Stimulated activated CD4-positive, alpha-beta T cell treated with anti-CD3 and anti-CD28 coated beads, Interleukin-1b, Interleukin-23, amount 100 ng/mL, for 24 hours (primary cell): ENCODE results near the gene RANBP17.

ENCODE experiments used
- DNase-seq, 4 experiments: peaks; one replicate each; pipeline ENCODE4 v3.0.0-alpha.2; 2020; ENCODE audit warnings: low read depth in 4 of 4, low spot score in 1 of 4

RANBP17 gene

DNA sequence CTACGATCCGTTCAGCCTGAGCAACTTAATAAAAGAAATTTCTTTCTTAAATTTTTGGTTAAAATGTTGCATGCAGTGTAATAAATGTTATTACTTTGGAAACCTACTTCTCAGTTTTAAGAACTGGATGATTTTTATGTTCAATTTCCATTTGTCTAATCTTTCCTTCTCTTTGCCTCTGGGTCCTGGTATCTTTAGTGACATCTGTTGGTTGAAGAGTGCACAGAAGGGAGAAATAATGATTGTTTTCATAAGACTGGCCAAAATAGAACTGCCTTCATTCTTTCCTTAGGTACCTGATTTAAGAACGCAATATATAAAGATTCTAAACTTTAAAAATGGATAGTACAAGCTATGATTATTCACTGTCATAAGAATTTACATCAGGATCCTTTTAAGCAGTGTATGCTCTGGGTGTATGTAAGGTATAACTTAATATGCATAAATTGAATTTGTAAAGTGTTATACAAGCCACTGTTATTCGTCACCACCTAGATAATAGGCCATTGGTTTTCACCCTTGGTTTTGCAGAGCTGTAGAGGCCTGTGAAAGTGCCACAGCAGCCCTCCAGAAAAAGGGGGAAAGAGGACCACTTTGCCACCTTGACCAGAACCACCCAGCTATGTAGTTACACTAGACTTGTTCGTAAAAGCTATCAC lies 364.4 kb downstream of the RANBP17 start:
- no peak for DNase-seq

DNA sequence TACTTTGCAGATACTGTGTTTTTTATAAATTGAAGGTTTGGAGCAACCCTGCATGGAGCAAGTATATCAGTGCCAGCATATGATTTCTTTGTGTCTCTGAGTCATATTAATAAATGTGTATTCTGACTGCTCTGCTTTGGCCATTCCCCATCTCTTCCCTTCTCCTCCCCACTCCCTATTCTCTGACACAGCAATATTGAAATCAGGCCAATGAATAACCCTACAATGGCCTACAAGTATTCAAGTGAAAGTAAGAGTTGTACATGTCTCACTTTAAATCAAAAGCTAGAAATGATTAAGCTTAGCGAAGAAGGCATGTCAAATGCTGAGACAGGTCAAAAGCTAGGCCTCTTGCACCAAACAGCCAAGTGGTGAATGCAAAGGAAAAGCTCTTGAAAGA lies 365.0 kb downstream of the RANBP17 start:
- DNase-seq = no peak

DNA sequence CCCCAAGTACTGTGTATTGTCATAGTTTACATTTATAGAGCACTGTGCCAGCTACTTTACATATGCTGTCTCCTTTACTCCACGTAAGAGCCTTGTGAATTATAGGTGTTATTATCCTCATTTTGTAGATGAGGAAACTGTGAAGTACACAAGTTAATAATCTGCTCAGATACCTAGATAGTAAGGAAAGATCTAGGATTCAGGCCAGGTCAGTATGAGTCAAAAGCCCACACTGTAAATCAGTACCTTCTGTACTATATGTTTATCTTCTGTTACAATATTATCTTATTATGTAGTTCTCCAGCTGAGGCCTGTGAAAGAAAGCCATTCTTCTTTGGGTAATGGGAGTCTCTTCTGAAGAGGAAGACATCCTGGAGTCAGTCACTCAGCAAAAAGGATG lies 374.8 kb downstream of the RANBP17 start:
- DNase-seq = no peak

DNA sequence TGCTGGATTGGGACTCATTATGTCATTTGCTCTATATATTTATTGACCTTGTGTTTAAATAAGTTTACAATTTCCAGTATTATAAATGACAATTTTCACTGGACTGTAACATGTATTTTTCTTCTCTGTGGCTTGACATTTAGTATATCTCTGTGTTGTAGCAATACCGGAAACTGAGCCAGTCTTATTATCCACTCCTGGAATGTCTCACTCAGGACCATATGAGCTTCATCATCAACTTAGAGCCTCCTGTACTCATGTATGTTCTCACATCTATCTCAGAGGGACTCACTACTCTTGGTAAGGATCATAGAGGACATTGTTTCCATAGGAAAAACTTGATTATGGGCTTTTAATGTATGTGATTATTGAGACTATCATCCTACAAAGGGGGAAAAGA lies 380.7 kb downstream of the RANBP17 start:
- no peak for DNase-seq

DNA sequence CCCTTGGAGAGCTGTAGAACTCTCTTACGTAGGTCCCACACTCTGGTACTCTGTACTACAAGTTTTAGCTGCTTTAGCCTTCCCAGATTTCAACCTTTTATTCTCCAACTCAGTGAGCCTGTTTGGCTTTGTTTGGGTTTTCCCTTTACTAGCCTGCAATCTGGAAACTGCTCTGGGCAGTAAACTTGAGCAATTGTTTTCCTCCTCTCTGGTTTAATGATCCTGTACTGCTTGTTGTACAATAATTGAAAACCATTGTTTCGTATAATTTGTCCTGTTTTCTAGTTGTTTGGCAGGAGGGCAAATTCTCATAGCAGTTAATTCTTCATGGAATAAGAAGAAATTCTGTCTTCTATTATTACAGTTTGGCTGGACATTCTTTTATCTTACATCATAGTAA lies 384.4 kb downstream of the RANBP17 start:
- DNase-seq = no peak

DNA sequence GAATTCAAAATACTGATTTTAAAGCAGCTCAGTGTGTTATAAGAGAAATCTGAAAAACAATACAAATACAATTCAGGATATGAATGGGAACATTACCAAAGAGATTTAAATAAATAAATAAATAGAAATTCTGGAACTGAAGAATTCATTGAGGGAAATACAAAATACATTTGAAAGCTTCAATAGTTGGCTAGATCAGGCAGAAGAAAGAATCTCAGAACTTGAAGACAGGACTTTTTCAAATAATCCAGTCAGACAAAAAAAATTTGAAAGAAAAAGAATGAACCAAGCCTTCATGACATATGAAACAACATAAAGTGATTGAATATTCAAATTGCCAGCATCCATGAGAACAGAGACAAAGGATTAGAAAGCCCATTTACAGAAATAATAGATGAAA lies 387.6 kb downstream of the RANBP17 start:
- DNase-seq = no peak

DNA sequence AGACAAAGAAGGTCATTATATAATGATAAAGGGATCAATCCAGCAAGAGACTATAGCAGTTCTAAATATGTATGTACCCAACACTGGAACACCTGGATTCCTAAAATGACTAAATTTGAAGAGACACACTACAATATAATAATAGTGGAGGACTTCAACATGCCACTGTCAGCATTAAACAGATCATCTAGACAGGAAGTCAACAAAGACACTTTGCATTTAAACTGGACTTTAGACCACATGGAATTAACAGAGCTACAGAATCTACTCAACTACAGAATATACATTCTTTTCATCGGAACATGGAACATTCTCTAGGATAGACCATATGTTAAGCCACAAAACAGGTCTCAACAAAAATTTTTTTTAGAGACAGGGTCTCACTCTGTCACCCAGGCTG lies 388.9 kb downstream of the RANBP17 start:
- no peak for DNase-seq

DNA sequence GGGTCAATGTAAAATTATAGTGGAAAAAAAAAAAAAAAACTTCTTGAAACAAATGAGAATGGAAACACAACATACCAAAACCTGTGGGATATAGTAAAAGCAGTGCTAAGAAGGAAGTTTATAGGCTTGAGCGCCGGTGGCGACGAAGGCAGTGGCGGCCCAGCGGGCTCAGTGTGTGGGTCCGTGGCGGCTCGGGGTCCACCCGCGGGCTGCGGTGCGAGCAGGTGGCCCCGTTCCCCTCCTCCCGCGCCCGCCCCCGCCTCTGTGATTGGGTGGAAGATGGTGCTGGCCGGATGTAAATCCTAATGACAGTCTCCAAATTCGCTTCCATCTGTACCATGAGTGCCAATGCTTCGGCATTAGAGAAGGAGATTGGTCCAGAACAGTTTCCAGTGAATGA lies 389.7 kb downstream of the RANBP17 start:
- no peak for DNase-seq

DNA sequence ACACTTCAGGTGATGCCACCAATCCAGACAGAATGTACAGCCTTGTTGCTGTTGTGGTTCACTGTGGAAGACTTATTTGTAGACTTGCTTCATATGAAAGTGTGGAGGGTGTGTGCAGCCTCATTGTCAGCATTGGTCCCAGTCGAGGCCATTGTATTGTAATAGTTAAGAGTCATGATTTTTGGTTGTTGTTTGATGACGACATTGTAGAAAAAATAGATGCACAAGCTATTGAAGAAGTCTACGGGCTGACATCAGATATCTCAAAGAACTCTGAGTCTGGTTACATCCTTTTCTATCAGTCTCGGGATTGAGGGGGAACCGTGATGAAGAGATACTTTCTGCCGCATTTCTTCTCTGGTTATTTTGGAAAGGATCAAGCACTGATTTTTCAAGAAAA lies 390.9 kb downstream of the RANBP17 start:
- DNase-seq = no peak

DNA sequence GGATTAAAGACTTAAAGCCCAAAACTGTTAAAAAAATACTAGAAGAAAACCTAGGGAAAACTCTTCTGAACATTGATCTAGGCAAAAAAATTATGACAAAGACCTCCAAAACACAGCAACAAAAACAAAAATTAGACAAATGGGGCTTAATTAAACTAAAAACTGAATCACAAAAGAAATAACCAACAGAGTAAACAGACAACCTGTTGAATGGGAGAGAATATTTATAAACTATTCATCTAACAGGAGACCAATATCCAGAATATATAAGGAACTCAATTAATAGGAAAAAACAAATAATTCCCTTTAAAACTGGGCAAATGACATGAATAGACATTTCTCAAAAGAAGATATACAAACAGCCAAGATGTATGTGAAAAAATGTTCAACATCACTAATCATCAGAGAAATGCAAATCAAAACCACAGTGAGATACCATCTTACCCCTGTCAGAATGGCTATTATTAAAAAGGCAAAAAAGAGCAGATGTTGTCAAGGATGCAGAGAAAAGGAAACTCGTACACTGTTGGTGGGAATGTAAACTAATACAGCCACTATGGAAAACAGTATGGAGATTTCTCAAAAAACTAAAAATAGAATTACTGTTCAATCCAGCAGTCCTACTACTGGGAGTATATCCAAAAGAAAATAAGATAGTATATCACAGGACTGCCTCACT lies 397.1 kb downstream of the RANBP17 start:
- no peak for DNase-seq

DNA sequence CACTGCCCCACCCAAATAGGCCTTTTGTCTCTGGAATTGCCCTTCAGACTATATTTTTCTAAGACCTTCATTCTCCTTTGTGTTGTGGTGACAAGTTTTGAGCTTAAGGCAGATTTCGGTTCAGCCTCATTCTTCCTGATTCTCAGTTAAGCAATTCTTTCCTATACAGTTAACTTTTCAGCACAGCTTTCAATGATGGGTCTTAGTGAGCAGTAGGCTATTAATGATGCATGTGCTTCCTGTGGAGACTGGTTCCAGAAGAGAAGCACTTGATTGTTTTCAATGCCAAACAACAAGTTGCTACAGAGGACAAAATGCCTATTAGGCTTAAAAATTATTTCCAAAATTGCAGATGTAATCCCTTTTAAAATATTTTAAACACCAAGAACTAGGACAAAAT lies 399.5 kb downstream of the RANBP17 start:
- DNase-seq = no peak

DNA sequence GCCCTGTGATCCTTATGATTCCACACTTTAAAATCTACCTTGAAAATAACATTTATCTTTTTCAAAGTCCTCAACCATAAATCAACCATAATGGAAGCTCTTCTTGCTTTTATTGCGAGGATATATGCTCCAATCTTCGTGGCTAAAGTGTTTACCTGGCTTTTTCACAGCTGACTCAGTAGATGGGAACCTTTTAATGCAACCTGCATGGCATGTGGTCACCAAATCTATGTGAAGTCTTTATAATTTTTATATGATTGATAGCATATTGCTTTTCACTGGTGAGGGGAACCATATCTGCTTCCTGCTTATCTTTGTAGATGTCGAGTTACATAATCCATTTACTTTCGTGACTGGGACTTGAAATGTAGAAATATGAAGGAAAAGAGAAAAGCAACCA lies 400.1 kb downstream of the RANBP17 start:
- DNase-seq = no peak

DNA sequence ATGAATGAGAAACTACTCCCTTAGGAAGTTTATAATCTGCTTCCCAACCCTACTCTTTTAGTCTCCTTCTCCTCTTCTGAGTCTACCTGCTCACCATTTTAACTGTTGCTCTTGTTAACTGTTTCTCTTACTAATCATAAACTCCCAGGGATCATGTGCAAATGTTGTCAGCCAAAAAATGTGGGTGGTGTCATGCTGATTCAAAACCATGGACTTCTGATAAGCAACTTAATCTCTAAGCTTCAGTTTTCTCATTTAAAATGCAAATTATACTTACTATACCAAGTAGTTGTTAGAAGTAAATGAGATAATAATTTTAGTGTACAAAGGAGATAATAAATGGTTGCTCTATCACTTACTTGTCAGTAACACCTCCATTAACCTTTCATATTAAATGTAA lies 401.4 kb downstream of the RANBP17 start:
- no peak for DNase-seq

DNA sequence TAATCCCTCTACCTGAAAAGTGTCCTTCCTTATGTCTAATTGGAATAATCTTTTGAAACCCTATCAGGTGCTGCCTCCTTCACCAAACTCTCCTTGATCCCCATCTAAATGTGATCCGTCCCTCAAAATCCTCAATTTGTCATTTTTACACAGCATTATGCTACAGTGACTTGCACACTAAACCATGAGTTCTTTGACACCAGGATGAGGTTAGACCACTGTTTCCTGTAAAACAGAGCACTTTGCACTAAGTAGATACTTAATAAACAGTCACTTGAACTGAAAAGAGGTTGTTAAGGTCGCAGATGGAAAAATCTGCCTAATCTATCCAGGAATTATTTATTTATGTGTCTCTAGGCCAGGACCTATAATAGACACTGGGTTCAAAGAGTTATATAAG lies 403.0 kb downstream of the RANBP17 start:
- DNase-seq = no peak

DNA sequence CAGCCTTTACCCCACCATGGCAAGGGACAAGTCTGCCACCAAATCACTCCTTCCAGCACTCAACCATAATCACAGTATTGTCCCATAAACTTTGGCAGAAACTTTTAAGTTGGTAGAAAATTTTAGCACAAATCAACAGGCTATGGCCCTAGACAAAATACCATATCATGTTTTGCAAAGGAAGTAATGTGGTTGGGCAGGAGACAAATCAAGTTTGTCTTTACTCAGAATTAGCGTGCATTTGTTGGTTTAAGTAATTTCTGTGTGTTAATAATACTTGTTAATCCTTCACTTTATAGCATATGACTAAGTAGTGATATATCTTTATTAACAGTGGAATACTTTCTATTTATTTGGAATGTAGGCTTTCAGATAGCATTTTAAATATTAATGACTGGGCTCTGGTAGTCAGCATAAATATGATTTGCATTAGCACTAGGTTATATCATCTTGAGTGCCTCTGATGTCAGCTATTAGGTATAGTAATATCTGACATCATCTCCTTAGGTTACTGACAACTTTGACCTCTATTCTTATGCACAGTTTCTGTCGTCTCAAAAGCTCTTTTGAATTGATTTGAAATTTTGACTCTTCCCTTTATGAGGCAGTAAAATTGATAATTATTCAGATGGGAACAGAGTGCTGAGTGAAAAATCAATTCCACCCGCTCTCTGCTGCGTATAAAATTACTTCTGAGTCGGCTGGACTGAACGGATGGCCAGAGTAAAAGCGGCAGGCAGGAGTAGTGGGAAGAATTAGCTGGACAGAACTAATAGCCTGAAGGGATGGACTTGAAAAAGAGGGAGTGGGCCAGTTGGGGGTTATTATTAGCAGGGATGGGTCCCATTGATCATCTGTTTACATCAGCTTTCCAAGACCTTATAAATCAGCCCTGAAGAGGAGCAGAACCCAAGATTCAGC lies 407.1 kb downstream of the RANBP17 start:
- DNase-seq = no peak

DNA sequence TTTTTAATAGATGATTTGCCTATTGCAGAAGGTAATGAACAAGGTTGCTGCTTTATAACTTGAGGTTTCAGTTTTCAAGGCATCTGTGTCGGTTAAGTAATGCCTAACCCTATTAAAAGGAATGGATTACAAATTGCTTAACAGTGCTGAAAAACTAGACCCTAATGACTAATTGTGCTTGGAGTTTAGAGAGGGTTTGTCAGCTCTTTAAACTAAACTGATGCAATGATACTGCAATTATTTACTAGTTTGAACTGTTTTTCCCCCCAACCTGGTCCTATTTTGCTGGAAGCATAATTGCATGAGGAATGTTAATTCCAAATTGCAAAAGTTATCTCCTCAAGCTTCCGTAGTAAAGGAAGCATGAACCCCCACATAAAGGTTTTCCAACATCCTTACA lies 407.9 kb downstream of the RANBP17 start:
- DNase-seq = no peak

DNA sequence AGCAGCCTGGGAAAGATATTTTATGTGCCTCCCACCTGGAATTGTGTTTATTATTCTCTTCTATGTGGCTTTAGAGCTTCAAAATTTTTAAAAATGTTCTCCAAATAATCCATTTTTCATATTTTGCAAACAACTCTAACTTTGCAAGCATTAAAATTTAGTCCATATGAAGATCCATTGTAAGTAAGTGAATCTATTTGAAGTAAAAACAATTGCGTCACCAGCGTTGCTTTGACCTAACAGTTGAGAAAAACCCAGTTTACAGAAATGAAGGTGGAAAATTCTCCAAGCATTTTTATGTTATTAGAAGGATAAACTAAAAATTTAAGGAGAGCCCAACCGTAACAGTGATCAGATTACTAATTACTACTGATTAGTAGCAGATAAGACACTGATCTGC lies 408.3 kb downstream of the RANBP17 start:
- no peak for DNase-seq

DNA sequence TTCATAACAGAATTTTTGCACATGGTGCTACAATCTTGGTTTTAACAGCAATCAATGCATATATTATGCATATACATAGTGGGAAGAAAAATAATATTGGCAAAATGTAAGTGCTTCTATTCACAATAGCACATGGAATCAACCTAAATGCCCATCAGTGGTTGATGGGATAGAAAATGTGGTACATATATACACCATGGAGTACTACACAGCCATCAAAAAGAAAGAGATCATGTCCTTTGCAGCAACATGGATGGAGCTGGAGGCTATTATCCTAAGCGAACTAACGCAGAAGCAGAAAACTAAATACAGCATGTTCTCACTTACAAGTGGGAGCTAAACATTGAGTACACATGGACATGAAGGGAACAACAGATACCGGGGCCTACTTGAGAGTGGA lies 410.0 kb downstream of the RANBP17 start:
- DNase-seq = no peak

DNA sequence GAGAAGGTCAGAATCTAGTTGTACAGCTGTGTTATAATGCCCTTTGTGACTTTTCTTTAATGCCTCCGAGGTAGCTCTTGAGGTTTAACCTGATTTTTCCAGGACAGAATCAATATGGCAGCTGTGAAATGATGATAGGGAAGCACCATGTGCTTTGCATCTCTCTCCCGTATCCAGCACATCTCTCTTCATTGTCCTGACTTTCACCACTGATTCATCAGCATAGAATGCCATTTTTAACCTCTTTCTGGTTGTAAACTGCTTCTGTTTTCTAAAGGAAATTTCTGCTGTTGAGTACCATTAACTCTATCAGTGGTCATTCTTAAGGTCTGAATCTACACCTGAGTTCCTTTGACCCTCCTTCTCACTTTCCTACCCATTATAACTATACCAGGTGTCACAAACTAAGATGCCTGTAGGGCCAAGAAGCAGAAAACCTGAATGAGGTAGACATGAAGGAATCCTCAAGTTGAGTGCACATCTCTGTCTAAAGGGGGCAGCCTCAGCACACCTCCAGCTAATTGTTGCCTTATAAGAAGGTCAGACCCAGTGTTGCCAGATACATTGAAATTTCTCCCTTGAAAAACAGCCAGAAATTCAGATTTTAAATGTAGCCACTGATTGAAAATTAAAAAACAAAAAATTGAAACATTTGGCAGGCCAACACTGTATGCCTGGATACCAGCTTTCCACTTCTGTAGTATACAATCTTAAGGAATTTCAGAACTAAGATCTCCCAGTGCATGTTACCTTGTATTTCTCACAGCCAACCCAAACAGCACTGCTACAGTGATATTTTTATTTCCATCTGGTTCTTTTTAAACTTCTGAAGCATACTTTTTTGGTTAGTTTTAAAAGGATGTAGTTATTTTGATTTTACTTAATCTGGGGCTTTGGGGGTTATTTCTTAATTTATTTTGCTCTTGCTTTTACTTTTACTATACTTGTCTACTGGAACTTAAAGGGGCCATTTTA lies 411.5 kb downstream of the RANBP17 start:
- DNase-seq = no peak

DNA sequence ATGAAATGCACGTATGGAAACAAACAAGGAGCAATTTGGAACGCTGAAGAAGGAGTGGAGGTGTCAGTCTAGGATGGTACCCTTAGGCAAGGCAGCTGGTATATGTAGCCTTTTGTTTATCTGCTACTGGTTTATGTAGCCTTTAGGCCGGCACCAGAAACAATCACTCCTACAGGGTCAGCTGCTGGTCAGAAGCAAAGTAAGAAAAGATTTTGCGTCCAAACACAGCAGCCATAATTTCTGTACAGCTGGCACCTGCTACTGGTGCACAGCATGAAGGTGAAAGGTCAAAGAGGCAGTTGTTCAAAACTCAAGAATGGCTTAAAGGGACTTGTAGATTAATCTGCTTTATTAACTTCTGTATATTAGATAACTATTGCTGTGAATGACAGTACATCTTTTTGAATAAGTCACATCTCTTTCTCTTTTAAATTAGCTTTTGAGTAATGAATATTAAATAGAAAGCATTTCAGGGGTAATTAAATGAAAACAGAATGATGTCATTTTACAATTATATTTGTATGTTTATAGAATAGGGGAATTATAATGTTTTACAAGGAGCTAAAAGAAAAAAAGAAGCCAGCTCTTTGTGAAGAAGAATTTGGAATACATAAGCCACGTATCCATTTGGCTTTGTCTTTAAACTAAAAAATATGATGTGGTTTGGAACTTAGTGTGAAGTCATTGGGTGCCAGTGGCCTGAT lies 414.2 kb downstream of the RANBP17 start:
- no peak for DNase-seq
